Activated naive CD4-positive, alpha-beta T cell treated with anti-CD3 and anti-CD28 coated beads for 36 hours (primary cell): ENCODE results near the gene GCNT1. TPM values are rescaled to one million over a fixed set of nuclear protein-coding genes. Genes with fewer than 3 reads are reported as not detected.
"Not testable (repeated sequence)": the region's sequence is repeated elsewhere in the genome, so short reads cannot be mapped to it uniquely, and the experiment has no call there.

Experiments used
- CTCF ChIA-PET: fragments of 350-600 bp; sonication (Branson Sonifier 250); formaldehyde crosslinking; loops from one replicate; lab custom pipeline; 2021; ENCODE audit warnings: antibody characterized with exemption; lab: Charles Lee
- DNase-seq: peaks from one replicate; pipeline ENCODE4 v3.0.0-alpha.2; 2020
- H3K27ac Mint-ChIP-seq: one replicate; pipeline ENCODE4 v1.8.0; 2021; ENCODE audit warnings: mild to moderate bottlenecking, mixed read lengths
- H3K27me3 Mint-ChIP-seq: one replicate; pipeline ENCODE4 v1.8.0; 2021; ENCODE audit warnings: low read depth, mixed read lengths
- H3K36me3 Mint-ChIP-seq: one replicate; pipeline ENCODE4 v1.8.0; 2021; ENCODE audit warnings: low read depth, mixed read lengths
- H3K4me1 Mint-ChIP-seq: one replicate; pipeline ENCODE4 v1.8.0; 2021; ENCODE audit warnings: low read depth, mixed read lengths
- H3K4me3 Mint-ChIP-seq: one replicate; pipeline ENCODE4 v1.8.0; 2021; ENCODE audit warnings: mild to moderate bottlenecking, moderate library complexity, mixed read lengths
- H3K9me3 Mint-ChIP-seq: one replicate; pipeline ENCODE4 v1.8.0; 2021; ENCODE audit warnings: mixed read lengths
- intact Hi-C: fragments of 100-400 bp; cut with micrococcal nuclease; formaldehyde crosslinking; loops from one replicate; pipeline ENCODE4 v1.15.1; 2023
- total RNA-seq, 2 experiments: library from RNA; stranded (reverse); gene quantifications; one replicate each; pipeline ENCODE4 v1.2.3, GENCODE V29; 2021

GCNT1 gene
- total RNA-seq, 2 experiments from 2014 or later, result 0.48 to 0.54 TPM

DNA sequence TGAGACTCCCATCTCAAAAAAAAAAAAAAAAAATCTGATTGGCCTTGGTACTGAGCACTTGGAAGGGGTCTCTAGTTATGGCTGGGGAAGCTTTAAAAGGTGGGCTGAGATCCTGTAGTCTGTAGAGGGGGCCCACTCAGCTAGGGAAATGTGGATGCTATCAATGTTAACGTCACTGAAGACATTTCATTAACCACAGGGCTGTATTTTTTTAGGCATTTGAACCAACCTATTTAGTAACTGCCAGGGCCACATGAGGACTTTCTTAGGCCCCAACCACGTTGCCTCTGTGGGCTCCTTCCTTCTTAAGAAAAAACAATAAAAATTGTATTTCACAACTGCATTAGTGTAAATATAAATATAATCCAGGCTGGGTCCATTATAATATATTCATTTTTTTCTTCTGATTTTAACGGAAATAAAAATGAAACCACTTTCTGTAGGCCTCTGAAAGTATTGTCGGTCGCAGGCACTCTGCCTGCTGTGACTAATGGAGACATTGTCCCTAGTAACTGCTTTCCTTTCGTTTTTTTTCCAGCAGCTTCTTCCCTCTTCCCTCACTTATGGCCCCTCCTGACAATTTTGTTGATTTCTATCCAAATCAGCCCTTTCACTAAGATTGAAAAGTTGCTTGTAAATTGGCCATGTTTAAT lies 71.6 kb downstream of the GCNT1 start:
- Mint-ChIP-seq H3K27me3 (no peaks in the 10 kb centered on the region), H3K36me3 (no peaks in the 10 kb centered on the region), H3K9me3 (no peaks in the 10 kb centered on the region), H3K27ac (no peak overlapping the region), H3K4me3 (no peak overlapping the region), H3K4me1 (no peaks in the 10 kb centered on the region)
- CTCF ChIA-PET, result no interaction called here
- DNase-seq, result no peak
- intact Hi-C loops, result no loop called here

GRCh38 chr9:76531231-76531780 lies 72.3 kb downstream of the GCNT1 start:
- H3K4me1 Mint-ChIP-seq, result no peaks in the 10 kb centered on the region
- intact Hi-C loops, result no loop called here
- no peaks in the 10 kb centered on the region for H3K9me3 Mint-ChIP-seq
- CTCF ChIA-PET, result no interaction called here
- no peaks in the 10 kb centered on the region for H3K36me3 Mint-ChIP-seq
- H3K27ac Mint-ChIP-seq, result no peak overlapping the region
- no peaks in the 10 kb centered on the region for H3K27me3 Mint-ChIP-seq
- DNase-seq, result no peak
- no peak overlapping the region for H3K4me3 Mint-ChIP-seq

DNA sequence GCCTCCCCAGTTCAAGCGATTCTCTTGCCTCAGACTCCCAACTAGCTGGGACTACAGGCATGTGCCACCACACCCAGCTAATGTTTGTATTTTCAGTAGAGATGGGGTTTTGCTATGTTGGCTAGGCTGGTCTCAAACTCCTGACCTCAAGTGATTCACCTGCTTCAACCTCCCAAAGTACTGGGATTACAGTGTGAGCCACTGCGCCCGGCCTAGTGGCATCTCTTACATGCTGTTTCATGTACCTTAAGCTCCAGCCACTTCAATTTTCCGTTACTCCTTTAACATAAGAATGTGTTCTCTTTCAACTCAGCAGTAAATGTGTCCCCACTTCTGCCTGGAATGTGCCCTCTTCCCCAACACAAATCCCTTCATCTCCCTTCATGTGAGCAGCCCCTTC lies 73.9 kb downstream of the GCNT1 start:
- H3K4me3 Mint-ChIP-seq, intact Hi-C loops, H3K9me3 Mint-ChIP-seq: not testable (repeated sequence)

GRCh38 chr9:76534026-76534425 lies 75.0 kb downstream of the GCNT1 start:
- no peak for DNase-seq
- H3K9me3 Mint-ChIP-seq, result no peaks in the 10 kb centered on the region
- no peaks in the 10 kb centered on the region for H3K4me1 Mint-ChIP-seq
- no peaks in the 10 kb centered on the region for H3K27me3 Mint-ChIP-seq
- no peak overlapping the region for H3K4me3 Mint-ChIP-seq
- intact Hi-C loops, result no loop called here
- H3K27ac Mint-ChIP-seq, result no peak overlapping the region
- H3K36me3 Mint-ChIP-seq, result no peaks in the 10 kb centered on the region
- CTCF ChIA-PET, result interaction anchor here (0.6 to 0.7 kb wide), 3 partner anchors 125 to 1582 kb away, joined by 3 to 4 read pairs (median 4); no protein-coding TSS in a partner anchor

More for the DNA sequence above, 73.9 kb downstream of the GCNT1 start:
- H3K4me1 Mint-ChIP-seq, DNase-seq, H3K36me3 Mint-ChIP-seq, H3K27ac Mint-ChIP-seq, H3K27me3 Mint-ChIP-seq, CTCF ChIA-PET: not testable (repeated sequence)

DNA sequence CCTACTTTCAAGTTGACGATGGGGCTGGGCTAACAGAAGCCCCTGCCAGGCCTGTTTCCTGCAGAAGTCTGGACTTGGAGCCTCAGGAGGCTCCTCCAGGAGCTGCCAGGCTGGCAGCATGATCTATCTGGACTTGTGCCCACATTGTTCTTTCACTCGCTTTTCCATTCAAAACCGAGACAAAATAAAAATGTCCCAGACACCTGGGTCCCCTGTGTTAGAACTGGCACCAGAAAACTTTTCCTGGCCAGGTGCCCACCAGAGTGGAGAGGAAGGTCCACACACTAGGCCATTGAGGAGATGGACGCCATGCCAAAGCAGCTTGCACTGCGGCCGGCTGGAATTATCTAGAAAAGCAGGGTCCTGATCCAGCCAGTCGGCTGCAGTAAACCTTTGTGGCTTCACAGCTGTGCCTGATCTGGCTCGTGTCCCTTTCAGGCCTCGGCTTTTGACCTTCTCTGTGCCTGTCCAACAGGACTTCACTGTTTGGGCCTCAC lies 78.2 kb downstream of the GCNT1 start:
- DNase-seq, result no peak
- CTCF ChIA-PET, result no interaction called here
- no peak overlapping the region for H3K4me3 Mint-ChIP-seq
- H3K9me3 Mint-ChIP-seq, result no peaks in the 10 kb centered on the region
- H3K4me1 Mint-ChIP-seq, result no peaks in the 10 kb centered on the region
- H3K27me3 Mint-ChIP-seq, result peaks cover 3% of the 10 kb centered on the region
- no peaks in the 10 kb centered on the region for H3K36me3 Mint-ChIP-seq
- H3K27ac Mint-ChIP-seq, result no peak overlapping the region
- intact Hi-C loops, result no loop called here

DNA sequence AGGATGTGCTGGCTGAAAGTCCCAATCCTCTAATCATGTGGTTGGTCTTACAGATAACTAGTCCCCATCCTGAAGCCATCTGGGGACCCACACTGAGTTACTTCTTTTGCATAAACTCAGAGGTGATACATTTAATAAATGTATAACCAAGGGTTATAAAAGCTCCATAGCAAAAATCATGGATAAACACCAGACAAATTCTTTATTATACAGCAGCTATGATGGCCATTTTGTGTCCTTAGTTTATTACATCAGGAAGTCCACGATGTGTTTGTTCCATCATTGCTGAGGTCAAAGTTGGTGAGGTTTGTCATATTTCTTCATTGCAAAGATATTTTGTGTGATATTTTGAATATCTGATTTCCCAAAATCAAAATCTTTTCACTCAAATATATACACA lies 80.2 kb downstream of the GCNT1 start:
- H3K36me3 Mint-ChIP-seq, result no peaks in the 10 kb centered on the region

GRCh38 chr9:76542360-76542759 lies 83.4 kb downstream of the GCNT1 start:
- H3K36me3 Mint-ChIP-seq, result no peaks in the 10 kb centered on the region
- peaks cover 3% of the 10 kb centered on the region for H3K27me3 Mint-ChIP-seq
- CTCF ChIA-PET, result no interaction called here
- no peaks in the 10 kb centered on the region for H3K9me3 Mint-ChIP-seq
- no peaks in the 10 kb centered on the region for H3K4me1 Mint-ChIP-seq
- DNase-seq, result no peak
- no peak overlapping the region for H3K4me3 Mint-ChIP-seq
- intact Hi-C loops, result no loop called here
- H3K27ac Mint-ChIP-seq, result no peak overlapping the region

More for the DNA sequence above, 80.2 kb downstream of the GCNT1 start:
- Mint-ChIP-seq H3K9me3 (no peaks in the 10 kb centered on the region), H3K4me1 (no peaks in the 10 kb centered on the region), H3K27me3 (peaks cover 3% of the 10 kb centered on the region), H3K27ac (no peak overlapping the region), H3K4me3 (no peak overlapping the region)
- CTCF ChIA-PET, result no interaction called here
- no peak for DNase-seq
- intact Hi-C loops, result no loop called here

DNA sequence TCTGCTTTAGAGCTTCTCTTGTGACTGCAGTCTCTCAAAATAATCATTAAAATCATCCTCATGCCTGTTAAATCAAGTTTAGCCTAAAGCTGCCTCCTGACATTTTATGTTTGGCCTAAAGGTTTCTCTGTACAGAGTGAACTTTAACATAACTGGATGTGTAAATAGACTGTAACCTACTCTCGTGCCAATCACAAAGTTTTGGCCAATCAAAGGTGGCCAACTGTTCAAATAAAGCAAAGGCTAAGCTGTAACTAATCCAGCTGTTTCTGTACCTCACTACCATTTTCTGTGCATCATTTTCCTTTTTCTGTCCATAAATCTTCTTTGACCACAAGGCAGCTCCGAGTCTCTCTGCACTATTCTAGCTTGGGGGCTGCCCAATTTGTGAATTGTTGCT lies 86.2 kb downstream of the GCNT1 start:
- no peaks in the 10 kb centered on the region for H3K4me1 Mint-ChIP-seq
- H3K27me3 Mint-ChIP-seq, result peaks cover 11% of the 10 kb centered on the region
- DNase-seq, result no peak
- H3K36me3 Mint-ChIP-seq, result no peaks in the 10 kb centered on the region
- H3K27ac Mint-ChIP-seq, result no peak overlapping the region
- CTCF ChIA-PET, result no interaction called here
- intact Hi-C loops, result no loop called here
- H3K9me3 Mint-ChIP-seq, result no peaks in the 10 kb centered on the region
- no peak overlapping the region for H3K4me3 Mint-ChIP-seq

DNA sequence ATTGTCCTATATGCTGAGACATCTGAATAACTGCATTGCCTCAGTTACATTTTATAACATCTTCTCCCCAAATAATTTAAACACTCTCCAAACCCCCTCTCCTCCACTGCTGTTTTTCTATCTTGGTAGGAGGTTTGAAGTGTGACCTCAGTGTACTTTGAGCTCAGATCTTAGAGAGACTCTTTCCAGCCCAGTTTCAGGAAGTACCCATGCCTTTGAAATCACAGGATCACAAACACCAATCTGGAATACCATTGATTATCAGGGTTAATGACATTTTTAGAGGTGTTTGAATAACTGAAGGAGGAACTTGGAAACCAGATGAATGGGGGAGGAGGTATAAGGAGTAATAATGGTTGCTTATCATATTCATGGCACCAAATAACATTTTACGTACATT lies 93.2 kb downstream of the GCNT1 start:
- peaks cover 18% of the 10 kb centered on the region for H3K27me3 Mint-ChIP-seq
- no peaks in the 10 kb centered on the region for H3K36me3 Mint-ChIP-seq
- no peak for DNase-seq
- intact Hi-C loops, result no loop called here
- no peak overlapping the region for H3K27ac Mint-ChIP-seq
- CTCF ChIA-PET, result no interaction called here
- no peaks in the 10 kb centered on the region for H3K9me3 Mint-ChIP-seq
- no peak overlapping the region for H3K4me3 Mint-ChIP-seq
- H3K4me1 Mint-ChIP-seq, result no peaks in the 10 kb centered on the region

DNA sequence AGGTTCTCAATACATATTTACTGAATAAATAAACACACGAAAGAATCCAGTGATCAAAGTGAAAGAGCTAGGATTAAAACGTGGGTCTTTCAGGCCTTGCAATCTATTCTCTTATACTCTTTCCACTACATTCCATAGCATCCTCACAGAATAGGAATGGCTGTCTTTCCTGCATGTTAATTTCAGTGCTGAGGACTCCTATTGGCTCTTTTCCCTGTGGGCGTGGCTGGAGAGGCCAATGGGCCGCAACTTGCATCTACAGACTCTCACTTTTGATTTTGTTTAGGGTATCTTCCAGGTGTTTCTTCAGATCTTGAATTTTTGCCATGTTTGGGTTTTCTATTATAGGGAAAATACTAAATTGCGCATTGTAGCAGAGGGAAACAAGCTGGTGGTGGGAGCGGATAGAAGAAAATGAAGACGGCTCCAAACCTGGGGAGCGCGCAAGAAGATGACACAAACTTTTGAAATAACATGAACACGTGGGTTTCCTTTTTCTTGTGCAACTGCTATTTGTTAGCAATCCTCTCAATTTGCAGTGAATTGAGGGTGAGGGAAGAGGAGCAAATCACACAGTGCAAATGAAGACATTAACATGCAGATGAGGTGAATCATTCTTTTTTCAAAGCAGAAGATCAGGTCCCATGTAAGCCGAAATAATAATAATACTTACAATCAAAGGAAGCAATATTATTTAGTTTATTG lies 93.9 kb downstream of the GCNT1 start:
- Mint-ChIP-seq H3K4me3 (no peak overlapping the region), H3K36me3 (no peaks in the 10 kb centered on the region), H3K4me1 (no peaks in the 10 kb centered on the region), H3K27me3 (peaks cover 22% of the 10 kb centered on the region), H3K27ac (no peak overlapping the region), H3K9me3 (no peaks in the 10 kb centered on the region)
- CTCF ChIA-PET, result no interaction called here
- intact Hi-C loops, result no loop called here
- DNase-seq, result no peak

DNA sequence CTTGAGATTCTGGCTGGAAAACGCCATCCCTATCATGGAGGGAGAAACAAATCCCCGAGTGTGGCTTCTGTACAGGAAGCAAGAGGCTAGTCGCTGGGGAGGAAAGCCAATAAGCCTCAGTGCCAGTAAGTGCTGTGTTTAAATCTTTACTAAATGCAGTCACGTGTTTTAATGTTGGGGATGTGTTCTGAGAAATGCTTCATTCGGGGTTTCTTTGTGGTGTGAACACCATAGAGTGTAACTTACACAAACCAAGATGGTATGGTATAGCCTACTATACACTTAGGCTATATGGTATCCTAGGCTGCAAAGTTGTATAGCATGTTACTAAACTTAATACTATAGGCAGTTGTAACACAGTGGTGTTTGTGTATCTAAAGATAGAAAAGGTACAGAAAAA lies 94.7 kb downstream of the GCNT1 start:
- Mint-ChIP-seq H3K27me3 (peaks cover 25% of the 10 kb centered on the region), H3K27ac (no peak overlapping the region), H3K4me3 (no peak overlapping the region), H3K36me3 (no peaks in the 10 kb centered on the region), H3K9me3 (no peaks in the 10 kb centered on the region), H3K4me1 (no peaks in the 10 kb centered on the region)
- intact Hi-C loops, result no loop called here
- no peak for DNase-seq
- CTCF ChIA-PET, result no interaction called here
